Measurements from ENCODE around the gene HCRT.
"Not testable (repeated sequence)": the region's sequence is repeated elsewhere in the genome, so short reads cannot be mapped to it uniquely, and the experiment has no call there.

The HCRT gene

DNA sequence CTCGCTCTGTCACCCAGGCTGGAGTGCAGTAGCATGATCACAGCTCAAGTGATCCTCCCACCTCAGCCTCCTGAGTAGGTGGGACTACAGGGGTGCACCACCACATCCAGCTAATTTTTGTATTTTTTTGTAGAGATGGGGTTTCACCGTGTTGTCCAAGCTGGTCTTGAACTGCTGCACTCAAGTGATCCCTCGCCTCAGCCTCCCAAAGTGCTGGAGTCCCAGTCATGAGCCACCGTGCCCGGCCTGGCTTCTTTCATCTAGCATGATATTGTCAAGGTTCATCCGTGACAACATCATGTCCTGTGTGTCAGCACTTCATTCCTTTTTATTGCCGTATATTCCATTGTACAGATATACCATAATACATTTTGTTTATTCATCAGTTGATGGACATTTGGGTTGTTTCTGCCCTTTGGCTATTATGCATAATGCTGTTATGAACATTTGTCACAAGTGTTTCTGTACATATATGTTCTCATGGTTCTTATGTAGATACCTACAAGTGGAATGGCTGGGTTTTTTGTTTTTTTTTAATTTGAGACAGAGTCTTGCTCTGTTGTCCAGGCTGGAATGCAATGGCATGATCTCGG, 12.4 kb upstream of the HCRT start:
- no peak for DNase-seq (ENCODE audit: low read depth)

DNA sequence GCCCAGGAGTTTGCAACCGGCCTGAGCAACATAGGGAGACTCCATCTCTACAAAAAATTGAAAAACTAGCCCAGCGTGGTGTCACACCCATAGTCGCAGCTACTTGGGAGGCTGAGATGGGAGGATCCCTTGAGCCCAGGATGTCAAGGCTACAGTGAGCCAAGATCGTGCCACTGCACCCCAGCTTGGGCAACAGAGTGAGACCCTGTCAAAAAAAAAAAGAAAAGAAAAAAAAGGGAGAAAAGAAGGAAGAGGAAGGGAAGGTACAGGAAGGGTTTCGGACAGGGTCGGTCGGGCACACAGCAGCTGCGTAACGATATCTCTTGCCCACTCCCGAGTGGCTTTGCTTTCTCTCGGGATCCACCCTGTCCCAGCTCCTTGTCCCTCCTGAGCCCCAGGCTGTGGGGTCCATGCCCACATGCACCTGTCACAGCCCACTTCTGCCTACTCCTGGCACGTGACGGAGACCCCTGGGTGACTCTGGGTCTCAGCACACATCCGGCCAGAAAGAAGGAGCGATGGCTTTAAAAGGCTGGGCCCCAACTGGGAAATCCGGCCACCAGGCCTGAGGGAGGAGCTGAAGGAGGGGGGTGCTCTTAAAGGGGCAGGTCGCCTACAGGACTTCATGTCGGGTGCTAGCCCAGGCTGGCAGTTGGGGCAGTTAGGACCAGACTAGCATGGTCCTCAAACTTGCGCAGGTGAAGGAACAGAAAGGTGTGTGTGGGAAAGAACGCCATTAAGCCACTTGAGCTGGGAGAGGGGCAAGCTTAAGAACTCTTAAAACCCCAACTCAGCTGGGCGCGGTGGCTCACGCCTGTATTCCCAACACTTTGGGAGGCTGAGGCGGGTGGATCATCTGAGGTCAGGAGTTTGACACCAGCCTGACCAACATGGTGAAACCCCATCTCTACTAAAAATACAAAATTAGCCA, 9.0 kb upstream of the HCRT start, which contains the start of gene GHDC:
TSS of gene GHDC (minus strand) at position 526 of the 931 bp plus-strand sequence. CDS start 913 bp downstream, outside the sequence.
- peak; percentile 69 for DNase-seq (ENCODE audit: low read depth)

DNA sequence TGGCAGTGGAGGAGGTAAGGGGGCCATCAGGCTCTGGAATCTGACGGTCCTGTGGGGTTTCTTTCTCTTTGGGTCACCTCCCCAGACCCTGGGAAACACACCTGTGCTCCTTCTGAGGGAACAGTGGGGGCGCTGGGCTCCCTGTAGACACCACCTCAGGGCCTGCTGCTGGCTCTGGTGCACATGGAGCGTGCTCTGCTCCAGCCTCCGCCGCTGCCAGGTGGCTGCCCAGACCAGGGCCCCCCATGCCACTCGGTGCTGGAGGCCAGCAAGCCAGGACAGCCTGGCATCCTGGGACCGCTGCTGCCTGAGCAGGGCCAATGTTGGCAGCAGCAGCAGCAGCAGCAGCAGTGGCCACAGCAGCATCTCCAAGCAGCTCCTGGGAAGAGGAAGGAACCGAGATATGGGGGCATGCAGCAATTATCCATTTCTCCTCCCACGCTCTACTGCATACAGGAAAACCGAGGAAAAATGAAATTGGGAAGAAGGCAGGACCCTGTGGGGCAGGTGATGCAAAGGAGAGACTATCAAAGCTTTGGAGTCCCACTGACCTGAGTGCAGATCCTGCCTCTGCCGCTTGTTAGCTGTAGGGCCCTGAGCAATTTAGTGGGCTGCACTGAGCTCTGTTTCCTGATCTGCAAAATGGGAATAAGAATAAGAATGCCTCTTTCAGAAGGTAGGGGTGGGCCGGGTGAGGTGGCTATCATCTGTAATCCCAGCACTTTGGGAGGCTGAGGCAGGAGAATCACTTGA, 8.1 kb upstream of the HCRT start:
- DNase-seq (ENCODE audit: low read depth) = no peak

DNA sequence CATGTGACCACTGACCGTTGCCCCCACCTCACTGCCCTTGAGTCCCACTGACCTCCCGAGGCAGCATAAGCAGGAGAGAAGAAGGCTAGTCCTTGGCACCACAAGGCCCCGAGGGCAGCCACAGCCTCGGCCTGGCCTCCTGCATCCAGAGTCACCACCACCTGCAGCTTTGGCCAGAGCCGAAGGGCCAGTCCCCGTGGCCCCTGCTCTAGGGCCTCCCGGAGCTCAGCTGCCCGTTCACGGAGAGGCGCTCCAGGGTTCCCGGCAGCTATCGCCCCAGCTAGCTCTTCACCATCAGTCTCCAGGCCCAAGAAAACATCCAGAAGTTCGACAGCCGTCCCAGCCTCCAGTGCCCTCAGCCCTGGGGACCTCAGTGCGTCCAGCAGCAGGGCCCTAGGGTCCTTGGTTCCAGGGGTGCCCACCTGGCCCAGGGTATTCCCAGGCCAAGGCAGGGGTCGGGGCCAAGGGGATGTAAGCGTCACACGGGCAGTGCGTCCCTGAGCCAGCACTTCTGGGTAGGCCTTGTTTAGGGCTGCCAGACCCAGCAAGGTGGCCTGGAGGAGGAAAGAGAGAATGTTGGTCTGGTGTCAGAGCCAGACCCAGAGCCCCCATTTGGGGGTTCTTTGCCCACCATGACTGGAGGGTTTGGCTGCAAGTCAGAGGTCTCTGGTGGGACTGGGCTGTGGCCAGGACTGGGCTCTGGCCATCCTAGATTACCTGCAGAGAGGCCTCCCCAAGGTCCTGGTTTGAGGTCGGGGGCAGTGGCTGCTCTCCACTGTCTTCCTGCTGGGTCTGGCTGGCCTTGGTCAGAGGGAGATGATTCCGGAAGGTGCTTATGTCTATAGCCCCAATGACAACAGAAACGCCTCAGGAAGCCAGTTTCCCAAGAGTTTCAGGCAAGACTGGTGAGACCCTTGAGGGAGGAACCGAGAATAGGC, 7.2 kb upstream of the HCRT start:
- no peak for DNase-seq (ENCODE audit: low read depth)

DNA sequence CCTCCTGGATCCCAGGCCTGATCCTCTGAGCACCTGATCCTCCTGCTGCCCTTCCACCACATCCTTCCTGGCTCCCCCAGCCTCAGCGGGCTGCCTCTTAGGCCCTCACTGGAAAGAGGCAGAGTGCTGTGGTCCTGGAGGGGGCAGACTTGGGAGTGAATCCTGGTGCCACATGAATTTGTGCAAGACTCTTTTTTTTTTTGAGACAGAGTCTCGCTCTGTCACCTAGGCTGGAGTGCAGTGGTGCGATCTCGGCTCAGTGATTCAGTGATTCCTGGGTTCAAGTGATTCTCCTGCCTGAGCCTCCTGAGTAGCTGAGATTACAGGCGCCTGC, 6.0 kb upstream of the HCRT start:
- no peak for DNase-seq (ENCODE audit: low read depth)

DNA sequence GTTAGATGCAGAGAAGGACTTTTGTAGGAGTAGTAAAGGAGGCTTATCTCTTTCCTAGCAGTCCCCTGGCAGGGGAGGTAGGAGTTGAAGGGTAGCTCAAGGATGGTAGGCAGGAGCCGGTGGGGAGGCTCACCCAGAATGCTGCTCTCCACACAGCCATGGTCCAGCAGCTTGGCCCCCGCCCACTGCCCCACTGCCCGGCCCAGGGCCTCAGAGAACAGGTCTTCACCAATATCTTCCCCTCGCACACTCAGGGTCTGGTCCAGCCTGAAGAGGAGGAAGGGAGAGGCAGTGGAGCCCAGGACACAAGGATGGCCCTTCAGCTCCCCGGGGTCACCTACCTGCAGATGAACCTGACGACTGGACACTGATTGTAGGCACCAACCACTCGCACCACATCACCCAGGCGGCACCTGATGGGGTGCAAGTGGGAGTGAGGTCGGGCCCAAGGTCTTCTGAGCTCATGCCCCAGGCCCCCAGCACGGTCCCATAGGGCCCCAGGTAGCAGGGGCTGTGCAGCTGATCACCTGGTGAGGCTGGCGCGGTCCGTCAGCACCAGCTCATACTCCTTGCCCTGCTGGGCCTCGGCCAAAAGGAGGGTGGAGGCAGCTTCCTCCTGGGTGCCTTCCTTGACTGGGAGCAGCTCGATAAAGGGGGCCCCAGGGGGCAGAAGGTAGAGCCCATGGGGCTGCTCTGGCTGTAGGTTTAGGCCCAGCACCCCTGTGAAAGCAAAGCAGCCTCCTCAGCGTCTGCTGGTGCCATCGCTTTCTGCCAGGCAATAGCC, 5.4 kb upstream of the HCRT start:
- no peak for DNase-seq (ENCODE audit: low read depth)

DNA sequence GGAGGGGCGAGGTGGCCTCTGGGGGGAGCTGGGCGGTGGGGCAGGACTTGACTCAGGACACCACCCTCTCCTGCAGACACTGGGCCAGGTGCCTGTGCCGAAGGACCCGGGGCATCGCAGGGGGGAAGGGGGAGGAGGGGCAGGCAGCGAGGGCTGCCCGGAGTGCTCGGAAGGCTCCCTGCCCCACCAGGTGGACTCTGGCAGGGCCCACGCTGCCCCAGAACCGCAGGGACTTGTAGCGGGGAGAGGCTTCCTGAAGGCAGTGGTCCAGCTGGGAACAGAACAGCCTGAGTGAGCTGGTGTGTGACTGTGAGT, 4.4 kb upstream of the HCRT start:
- DNase-seq (ENCODE audit: low read depth) = no peak

DNA sequence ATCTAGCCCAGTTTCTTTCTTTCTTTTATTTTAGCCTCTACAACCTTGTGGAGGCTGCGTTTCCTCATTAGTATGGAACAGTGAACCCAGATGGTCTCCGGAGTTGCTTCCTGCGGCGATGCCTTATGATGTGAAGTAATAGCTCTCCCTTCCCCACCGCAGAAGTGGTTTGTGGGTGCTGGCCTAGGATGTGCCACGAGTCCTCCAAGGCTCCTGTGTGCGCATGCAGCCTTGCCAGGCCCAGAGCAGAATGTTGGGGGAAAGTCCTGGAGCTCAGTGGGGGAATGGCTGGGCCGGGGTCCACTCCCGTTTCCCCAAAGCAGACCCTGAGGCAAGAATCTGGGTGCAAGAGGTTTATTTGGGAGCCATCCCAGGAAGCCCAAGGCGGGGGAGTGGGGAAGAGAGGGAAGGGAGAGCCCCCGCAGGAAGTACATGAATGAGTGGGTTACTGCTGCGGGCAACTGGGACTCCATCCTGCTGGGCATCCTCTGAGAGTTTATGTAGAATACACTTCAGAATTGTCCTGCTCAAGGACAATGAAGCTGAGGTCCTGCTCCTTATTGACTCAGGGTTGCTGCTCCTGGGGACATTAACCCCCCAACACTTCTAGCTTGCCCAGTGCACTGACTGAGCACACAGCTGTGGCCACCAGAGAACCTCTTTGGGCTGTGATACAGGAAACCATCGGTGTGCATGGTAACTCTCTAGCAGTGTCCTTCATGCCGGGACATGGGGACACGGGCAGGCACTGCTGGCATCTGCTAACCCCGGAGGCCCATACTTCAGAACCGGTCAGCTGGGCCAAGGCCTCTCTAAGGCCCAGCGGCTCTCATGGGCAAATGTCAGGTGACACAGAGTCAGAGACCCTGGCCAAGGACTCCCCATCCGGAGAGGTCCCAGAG, 3.7 kb upstream of the HCRT start:
- no peak for DNase-seq (ENCODE audit: low read depth)

DNA sequence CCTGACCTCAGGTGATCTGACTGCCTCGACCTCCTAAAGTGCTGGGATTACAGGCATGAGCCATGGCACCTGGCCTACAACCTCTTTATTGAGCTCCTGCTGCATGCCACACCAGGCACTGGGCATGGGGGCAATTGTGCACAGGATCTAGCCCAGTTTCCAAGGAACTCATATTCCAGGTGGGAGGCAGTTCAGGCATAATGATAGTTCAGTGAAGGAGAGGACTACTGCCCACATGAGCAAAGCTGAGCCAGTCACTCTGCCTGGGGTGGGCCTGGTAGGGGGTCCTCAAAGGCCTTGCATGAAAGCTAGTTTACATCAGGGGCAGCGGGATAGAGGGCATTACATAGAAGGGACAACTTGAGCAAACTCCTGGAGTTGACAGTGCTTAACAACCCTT, 2.6 kb upstream of the HCRT start:
- no peak for DNase-seq (ENCODE audit: low read depth)

DNA sequence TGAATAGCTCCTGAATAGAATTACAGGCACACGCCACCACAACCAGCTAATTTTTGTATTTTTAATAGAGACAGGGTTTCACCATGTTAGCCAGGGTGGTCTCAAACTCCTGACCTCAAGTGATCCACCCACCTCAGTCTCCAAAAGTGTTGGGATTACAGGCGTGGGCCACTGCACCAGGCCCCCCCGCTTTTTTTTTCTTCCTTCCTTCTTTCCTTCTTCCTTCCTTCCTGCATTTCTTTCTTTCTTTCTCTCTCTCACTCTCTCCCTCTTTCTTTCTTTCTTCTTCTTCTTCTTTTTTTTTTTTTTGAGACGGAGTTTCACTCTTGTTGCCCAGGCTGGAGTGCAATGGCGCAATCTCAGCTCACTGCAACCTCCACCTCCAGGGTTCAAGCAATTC, 939 bp upstream of the HCRT start:
- DNase-seq (ENCODE audit: low read depth) = not testable (repeated sequence)

DNA sequence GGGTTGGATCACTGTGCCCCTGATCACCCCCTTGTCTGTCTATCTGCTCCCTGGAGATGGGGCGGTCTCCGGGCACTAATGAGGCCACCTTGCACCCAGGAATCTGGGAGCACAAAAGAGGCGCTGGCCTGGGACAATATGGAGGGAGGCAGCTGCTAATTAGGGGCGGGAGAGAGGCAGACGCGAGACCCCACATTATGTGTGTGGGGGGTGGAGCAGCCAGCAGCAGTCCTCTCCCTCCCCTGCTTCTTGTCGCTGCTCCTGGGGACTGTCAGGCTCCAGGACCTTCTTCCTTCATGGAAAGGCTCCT, 324 bp upstream of the HCRT start:
- no peak for DNase-seq (ENCODE audit: low read depth)

DNA sequence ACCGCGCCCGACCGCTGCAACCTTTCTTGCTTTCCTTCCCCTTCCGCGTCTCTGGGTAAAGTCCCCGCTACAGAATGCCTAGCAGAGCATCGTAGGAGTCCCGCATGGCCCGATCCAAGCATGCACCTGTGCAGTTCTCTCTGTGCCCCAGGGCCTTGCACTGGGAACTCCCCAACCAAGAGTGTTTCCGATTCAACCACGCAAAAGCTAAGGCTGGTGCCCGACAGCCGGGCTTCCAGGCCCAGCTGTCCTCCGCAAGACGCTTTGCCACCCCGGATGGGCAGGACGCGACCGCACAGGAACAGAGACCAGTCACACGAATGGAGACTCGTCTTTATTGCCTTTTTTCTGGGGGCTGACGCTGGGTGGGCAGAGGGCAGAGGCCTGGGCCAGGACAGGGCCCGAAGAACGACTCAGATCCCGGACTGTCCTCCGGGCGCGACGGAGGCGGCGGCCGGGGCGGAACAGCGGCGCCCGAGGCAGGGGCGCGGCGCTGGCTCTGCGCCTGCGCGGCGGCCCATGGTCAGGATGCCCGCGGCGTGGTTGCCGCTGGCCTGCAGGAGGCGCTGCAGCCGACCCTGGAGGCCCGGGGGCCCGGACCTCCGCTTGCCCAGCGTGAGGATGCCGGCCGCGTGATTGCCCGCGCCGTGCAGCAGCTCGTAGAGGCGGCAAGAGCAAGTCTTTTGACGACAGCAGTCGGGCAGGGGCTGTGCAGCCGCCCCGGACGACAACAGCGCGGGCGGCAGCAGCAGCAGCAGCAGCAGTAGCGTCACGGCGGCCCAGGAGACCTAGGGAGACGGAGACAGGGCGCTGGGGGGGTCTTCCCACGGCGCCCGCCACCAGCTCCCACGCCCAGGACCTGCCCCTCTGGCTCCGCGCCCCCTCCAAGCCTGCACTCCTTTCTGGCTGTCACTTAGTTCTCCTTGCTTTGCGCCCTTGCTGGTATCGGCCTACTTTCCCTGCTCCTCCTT, 1.2 kb downstream of the HCRT start:
- DNase-seq (ENCODE audit: low read depth) = peak; percentile 57

DNA sequence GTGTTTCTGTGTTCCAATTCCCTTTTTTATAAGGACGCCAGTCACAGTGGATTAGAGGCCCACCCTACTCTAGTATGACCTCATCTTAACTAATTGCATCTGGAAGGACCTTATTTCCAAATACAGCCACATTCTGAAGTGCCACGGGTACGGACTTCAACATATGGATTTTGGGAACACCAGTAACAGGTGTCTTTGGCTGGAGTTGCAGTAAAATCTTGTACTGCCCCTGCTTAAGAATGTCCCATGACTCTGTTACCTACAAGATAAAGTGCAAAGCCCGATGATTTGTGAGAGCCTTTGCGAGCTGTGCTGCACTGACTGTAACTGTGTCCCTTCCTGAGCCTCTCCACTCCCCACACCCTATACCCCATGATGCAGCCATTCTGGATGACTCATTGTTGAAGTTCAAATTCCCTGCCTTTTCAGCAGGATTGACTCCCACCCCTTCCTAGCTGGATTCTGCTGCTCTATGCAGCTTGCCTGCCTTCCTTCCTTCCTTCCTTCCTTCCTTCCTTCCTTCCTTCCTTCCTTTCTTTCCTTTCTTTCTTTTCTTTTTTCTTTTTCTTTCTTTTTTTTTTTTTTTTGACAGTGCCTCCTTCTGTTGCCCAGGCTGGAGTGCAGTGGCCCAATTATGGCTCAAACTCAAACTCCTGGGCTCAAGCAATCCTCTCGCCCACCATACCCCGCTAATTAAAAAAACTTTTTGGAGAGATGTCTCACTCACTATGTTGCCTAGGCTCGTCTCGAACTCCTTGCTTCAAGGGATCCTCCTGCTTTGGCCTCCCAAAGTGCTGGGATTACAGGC, 2.1 kb downstream of the HCRT start:
- no peak for DNase-seq (ENCODE audit: low read depth)

DNA sequence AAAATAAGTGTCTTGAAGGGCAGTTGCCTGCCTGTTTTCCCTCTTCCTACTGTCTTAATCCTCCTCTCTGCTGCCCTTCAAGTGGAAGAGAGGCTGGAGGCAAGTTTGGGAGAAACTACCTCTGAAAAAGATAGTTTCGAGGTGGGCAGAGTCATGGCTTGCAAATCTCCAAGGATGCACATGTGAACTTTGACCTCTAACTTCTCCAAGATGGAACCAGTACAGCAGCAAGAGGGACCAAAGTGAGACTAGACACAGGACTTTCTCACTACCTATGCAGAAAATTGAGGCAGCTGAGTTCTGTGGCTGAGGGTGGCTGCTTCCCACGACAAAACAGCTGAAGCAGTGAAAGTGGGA, 3.4 kb downstream of the HCRT start:
- no peak for DNase-seq (ENCODE audit: low read depth)

DNA sequence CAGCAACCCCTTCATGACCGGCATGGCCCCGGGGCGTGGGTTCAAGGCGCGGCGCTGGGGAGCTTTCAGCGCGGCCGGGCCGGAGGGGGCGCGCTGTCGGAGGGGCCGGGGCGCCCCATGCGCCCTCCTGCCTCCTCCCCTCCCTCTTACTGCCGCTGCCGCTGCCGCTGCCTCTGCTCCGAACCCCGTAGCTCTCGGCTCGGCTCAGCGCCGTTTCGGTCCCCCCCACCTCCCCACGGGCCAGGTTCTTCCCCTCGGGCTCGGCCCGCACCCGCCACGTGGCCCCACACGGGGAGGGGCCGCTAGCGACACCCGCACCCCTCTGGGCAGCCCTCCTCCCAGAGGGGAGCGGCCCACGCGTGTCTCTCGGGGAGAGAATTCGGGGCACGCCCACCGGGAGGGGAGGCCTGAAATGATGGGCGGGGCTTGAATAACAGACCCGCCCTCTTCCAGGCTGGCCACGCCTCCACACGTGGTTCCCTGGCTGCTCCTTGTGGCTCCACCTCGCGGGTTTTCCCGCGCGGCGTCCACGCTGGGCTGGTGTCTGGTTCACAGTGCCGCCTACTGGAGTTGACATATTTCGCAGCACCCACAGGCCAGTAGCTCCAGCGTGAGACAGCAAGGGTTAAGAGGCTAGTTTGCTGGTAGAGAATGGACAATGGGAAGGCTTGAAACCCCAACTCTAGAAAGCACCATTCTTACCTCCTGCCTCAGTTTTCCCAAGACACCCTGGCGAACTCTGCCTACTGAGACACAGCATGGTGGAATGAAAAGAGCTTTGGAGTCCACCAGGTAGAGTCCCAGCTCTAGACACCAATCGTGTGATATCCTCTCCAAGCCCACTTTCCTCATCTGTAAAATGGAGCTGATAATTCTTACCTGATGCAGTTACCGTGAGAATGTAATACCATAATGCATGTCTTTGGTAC, 4.1 kb downstream of the HCRT start, which contains the start of gene KCNH4:
TSS of gene KCNH4 (minus strand) at position 221 of the 929 bp plus-strand sequence. CDS start at position 24, 197 bp downstream.
- peak; percentile 91 for DNase-seq (ENCODE audit: low read depth)

DNA sequence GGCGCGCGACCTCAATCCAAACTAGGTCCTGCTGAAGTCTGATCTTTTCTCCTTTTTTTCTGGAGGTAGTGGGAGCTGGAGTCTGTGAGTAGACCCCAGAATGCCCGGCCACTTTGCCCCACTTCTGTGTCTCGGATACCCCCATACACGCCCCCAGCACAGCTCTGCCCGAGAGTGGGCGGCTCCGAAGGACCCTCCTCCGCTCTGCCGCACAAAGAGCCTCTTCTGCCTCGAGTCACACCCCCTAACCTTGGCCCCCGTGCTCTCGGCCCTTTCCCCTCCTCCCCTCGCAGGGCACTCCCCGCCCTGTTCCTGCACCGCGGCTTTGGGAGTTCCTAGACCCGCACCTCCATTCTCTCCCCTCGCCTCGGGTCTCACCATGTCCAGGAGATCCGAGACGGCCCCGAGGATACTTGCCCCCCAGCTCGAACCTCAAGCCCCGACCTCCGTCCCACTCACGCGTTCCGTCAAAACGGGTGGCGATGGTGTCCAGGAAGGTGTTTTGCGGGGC, 4.8 kb downstream of the HCRT start:
- no peak for DNase-seq (ENCODE audit: low read depth)

DNA sequence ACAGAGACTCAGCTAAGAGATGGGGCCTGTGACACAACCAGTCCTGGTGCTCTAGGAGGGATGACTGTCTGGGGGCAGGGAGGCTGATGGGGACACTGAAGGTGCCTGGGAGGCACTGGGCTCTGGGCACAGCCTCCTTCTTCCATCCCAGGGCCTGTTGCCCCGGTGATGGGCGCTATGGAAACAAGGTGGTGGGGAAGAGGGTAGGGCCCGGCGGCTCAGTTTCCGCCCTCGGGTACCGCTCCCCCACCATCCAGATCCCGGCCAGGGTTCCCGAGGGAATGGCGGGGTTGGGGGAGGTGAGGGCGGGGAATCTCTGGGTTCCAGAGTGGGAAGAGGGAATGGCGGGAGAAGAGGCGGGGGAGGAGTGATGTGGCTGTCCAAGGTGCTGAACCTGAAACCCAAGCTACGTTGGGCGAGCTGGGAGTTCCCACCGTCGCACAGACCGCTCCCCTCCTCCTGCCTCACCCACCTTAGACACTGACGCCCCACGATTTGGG, 5.3 kb downstream of the HCRT start:
- DNase-seq (ENCODE audit: low read depth) = no peak

Data from stimulated activated CD4-positive, alpha-beta T cell treated with anti-CD3 and anti-CD28 coated beads, Interleukin-2, amount 100 ng/mL, for 4 hours (primary cell).